NT2/D1 (cell line): ENCODE measurements around the gene IRF2.

ENCODE experiments used
- DNase-seq: peaks from one replicate; pipeline ENCODE4 v3.0.0-alpha.2; 2011; ENCODE audit warnings: low read depth, low spot score
- H3K27me3 ChIP-seq: 2 replicates; pipeline ENCODE4 v1.6.0; 2011; ENCODE audit warnings: mild to moderate bottlenecking; ENCODE audit not compliant: insufficient read length, insufficient read depth
- H3K36me3 ChIP-seq: 2 replicates; pipeline ENCODE4 v1.6.1; 2011; ENCODE audit warnings: mild to moderate bottlenecking, low read length, mixed read lengths; ENCODE audit not compliant: insufficient read depth, insufficient read length
- H3K4me1 ChIP-seq: 2 replicates; pipeline ENCODE4 v1.5.1; 2011; ENCODE audit not compliant: insufficient read depth, insufficient read length
- H3K4me3 ChIP-seq: 2 replicates; pipeline ENCODE4 v1.5.1; 2011; ENCODE audit warnings: low read depth; ENCODE audit not compliant: insufficient read length
- H3K9ac ChIP-seq: 2 replicates; pipeline ENCODE4 v1.6.0; 2011; ENCODE audit warnings: low read depth; ENCODE audit not compliant: insufficient read length
- H3K9me3 ChIP-seq: 2 replicates; pipeline ENCODE4 v1.5.1; 2011; ENCODE audit warnings: mild to moderate bottlenecking, low read length; ENCODE audit not compliant: insufficient read depth
- SUZ12 ChIP-seq: IDR thresholded peaks from 2 replicates; pipeline ENCODE4 v1.6.1; 2011; ENCODE audit not compliant: insufficient read length, insufficient read depth; ENCODE audit errors: extremely low read depth
- YY1 ChIP-seq: IDR thresholded peaks from 2 replicates; pipeline ENCODE4 v1.6.1; 2011; ENCODE audit not compliant: insufficient read length, insufficient read depth
- ZNF274 ChIP-seq: IDR thresholded peaks from 2 replicates; pipeline ENCODE4 v1.6.1; 2011; ENCODE audit warnings: mild to moderate bottlenecking, low read depth, low read length

Gene IRF2

GRCh38 chr4:184420402-184420801 lies 53.9 kb downstream of the IRF2 start:
- Histone ChIP-seq H3K9me3 (peaks cover 6% of the 10 kb centered on the region), H3K4me3 (no peak overlapping the region), H3K9ac (no peak overlapping the region), H3K27me3 (no peaks in the 10 kb centered on the region), H3K4me1 (no peaks in the 10 kb centered on the region), H3K36me3 (peaks cover 13% of the 10 kb centered on the region)
- DNase-seq: no peak
- TF ChIP-seq ZNF274 (no peak), YY1 (no peak), SUZ12 (no peak)

GRCh38 chr4:184419976-184420375 lies 54.4 kb downstream of the IRF2 start:
- no peaks in the 10 kb centered on the region for H3K27me3 ChIP-seq
- H3K36me3 ChIP-seq: peaks cover 10% of the 10 kb centered on the region
- H3K4me3 ChIP-seq: no peak overlapping the region
- H3K4me1 ChIP-seq: no peaks in the 10 kb centered on the region
- TF ChIP-seq YY1 (no peak), SUZ12 (no peak), ZNF274 (no peak)
- no peak for DNase-seq
- no peak overlapping the region for H3K9ac ChIP-seq
- H3K9me3 ChIP-seq: peaks cover 6% of the 10 kb centered on the region

GRCh38 chr4:184417802-184418511 lies 56.4 kb downstream of the IRF2 start:
- Histone ChIP-seq H3K4me1 (no peaks in the 10 kb centered on the region), H3K9ac (no peak overlapping the region), H3K36me3 (peaks cover 7% of the 10 kb centered on the region), H3K4me3 (no peak overlapping the region), H3K9me3 (peaks cover 6% of the 10 kb centered on the region), H3K27me3 (no peaks in the 10 kb centered on the region)
- TF ChIP-seq YY1: no peak
- no peak for DNase-seq

- no peak for TF ChIP-seq SUZ12
- no peak for TF ChIP-seq ZNF274
- TF ChIP-seq YY1: no peak
- H3K4me3 ChIP-seq: no peak overlapping the region
- no peaks in the 10 kb centered on the region for H3K4me1 ChIP-seq
- 0 out of 2 replicates have a peak, but pooled peaks cover under 1% of the 10 kb centered on the region for H3K9me3 ChIP-seq
- no peak for DNase-seq
- no peak overlapping the region for H3K9ac ChIP-seq
- peaks cover 6% of the 10 kb centered on the region for H3K36me3 ChIP-seq
- no peaks in the 10 kb centered on the region for H3K27me3 ChIP-seq
Measured at GRCh38 chr4:184416913-184417734, 57.2 kb downstream of the IRF2 start.

GRCh38 chr4:184415071-184415470 lies 59.3 kb downstream of the IRF2 start:
- no peak overlapping the region for H3K9ac ChIP-seq
- H3K36me3 ChIP-seq: peaks cover 6% of the 10 kb centered on the region
- no peaks in the 10 kb centered on the region for H3K4me1 ChIP-seq
- TF ChIP-seq YY1: no peak
- no peaks in the 10 kb centered on the region for H3K27me3 ChIP-seq
- DNase-seq: no peak
- no peaks in the 10 kb centered on the region for H3K9me3 ChIP-seq
- no peak overlapping the region for H3K4me3 ChIP-seq

- DNase-seq: no peak
- Histone ChIP-seq H3K36me3 (peaks cover 6% of the 10 kb centered on the region), H3K9ac (no peak overlapping the region), H3K4me3 (no peak overlapping the region), H3K4me1 (peaks cover 3% of the 10 kb centered on the region), H3K27me3 (no peaks in the 10 kb centered on the region), H3K9me3 (no peaks in the 10 kb centered on the region)
- TF ChIP-seq ZNF274 (no peak), SUZ12 (no peak), YY1 (no peak)
Measured at GRCh38 chr4:184413261-184414046, 60.9 kb downstream of the IRF2 start.

- no peaks in the 10 kb centered on the region for H3K36me3 ChIP-seq
- H3K4me1 ChIP-seq: peaks cover 3% of the 10 kb centered on the region
- no peak overlapping the region for H3K9ac ChIP-seq
- no peak overlapping the region for H3K4me3 ChIP-seq
- H3K27me3 ChIP-seq: no peaks in the 10 kb centered on the region
- no peak for DNase-seq
- no peaks in the 10 kb centered on the region for H3K9me3 ChIP-seq
- no peak for TF ChIP-seq SUZ12
- TF ChIP-seq ZNF274: no peak
- no peak for TF ChIP-seq YY1
Measured at GRCh38 chr4:184410748-184411147, 63.6 kb downstream of the IRF2 start.
